AG04450 (cell line): ENCODE data around the gene ADAMTS2. TPM values are rescaled to one million over a fixed set of nuclear protein-coding genes. Genes with fewer than 3 reads are reported as not detected.

Experiments used
- CTCF ChIA-PET: fragments of 300-600, 350-600 bp; formaldehyde crosslinking; extraction: SDS; loops from one replicate; lab custom pipeline; 2022; ENCODE audit warnings: antibody characterized with exemption, inconsistent platforms; lab: Charles Lee
- POLR2A ChIA-PET: fragments of 350-600 bp; formaldehyde crosslinking; extraction: SDS; loops from one replicate; lab custom pipeline; 2021; ENCODE audit warnings: antibody characterized with exemption, inconsistent platforms; lab: Yijun Ruan, JAX
- DNase-seq: peaks from one replicate; pipeline ENCODE4 v3.0.0-alpha.2; 2011; ENCODE audit warnings: low read depth, low spot score
- H3K27ac ChIP-seq: one replicate; pipeline ENCODE4 v1.5.1; 2012; ENCODE audit warnings: low read depth, low read length, control low read depth
- H3K27me3 ChIP-seq: one replicate; pipeline ENCODE4 v1.6.0; 2012; ENCODE audit warnings: low read length; ENCODE audit not compliant: control insufficient read depth, insufficient read depth
- H3K4me3 ChIP-seq: 2 replicates; pipeline ENCODE4 v1.5.1; 2011; ENCODE audit warnings: mild to moderate bottlenecking, low read depth, low read length, control low read depth
- H3K9me3 ChIP-seq: 2 replicates; pipeline ENCODE4 v1.5.1; 2012; ENCODE audit warnings: low read length; ENCODE audit not compliant: control insufficient read depth, insufficient read depth
- CTCF ChIP-seq: IDR thresholded peaks from 2 replicates; pipeline ENCODE4 v1.5.1; 2011; ENCODE audit warnings: low read depth, low read length, control low read depth, inconsistent platforms
- polyA plus RNA-seq: library from polyadenylated mRNA; depleted of rRNA; stranded (reverse); fragments of >200 nt; gene quantifications from 2 replicates; pipeline ENCODE4 v1.2.3, GENCODE V29; 2011

Gene ADAMTS2
- polyA plus RNA-seq, 1 experiment, result 22.6 TPM

GRCh38 chr5:179336871-179337795 is 8.1 kb downstream of the ADAMTS2 start:
- POLR2A ChIA-PET, result no interaction called here

GRCh38 chr5:179336126-179336870 is 9.0 kb downstream of the ADAMTS2 start:
- ChIA-PET CTCF (interaction anchor here (0.8 kb wide), 1 partner anchor 169 kb away, joined by 3 read pairs; no protein-coding TSS in a partner anchor), POLR2A (no interaction called here)
- Histone ChIP-seq H3K4me3 (no peak overlapping the region), H3K9me3 (no peaks in the 10 kb centered on the region; the same call in 1 of the 2 replicates), H3K27ac (no peak overlapping the region), H3K27me3 (no peaks in the 10 kb centered on the region)
- no peak for TF ChIP-seq CTCF
- no peak for DNase-seq

More at GRCh38 chr5:179336871-179337795, 8.1 kb downstream of the ADAMTS2 start:
- Histone ChIP-seq H3K4me3 (no peak overlapping the region), H3K9me3 (no peaks in the 10 kb centered on the region; the same call in 1 of the 2 replicates), H3K27me3 (no peaks in the 10 kb centered on the region), H3K27ac (no peak overlapping the region)
- TF ChIP-seq CTCF, result no peak
- CTCF ChIA-PET, result interaction anchor here (0.8 kb wide), 1 partner anchor 170 kb away, joined by 3 read pairs; no protein-coding TSS in a partner anchor
- no peak for DNase-seq

- H3K4me3 ChIP-seq, result no peak overlapping the region
- ChIA-PET CTCF (interaction anchor here (1.0 to 1.3 kb wide), 3 partner anchors 9 to 167 kb away, joined by 3 to 5 read pairs (median 4); no protein-coding TSS in a partner anchor), POLR2A (no interaction called here)
Measured at GRCh38 chr5:179333796-179334761, 11.2 kb downstream of the ADAMTS2 start.

More at GRCh38 chr5:179333796-179334761, 11.2 kb downstream of the ADAMTS2 start:
- H3K27ac ChIP-seq, result no peak overlapping the region
- TF ChIP-seq CTCF, result no peak
- DNase-seq, result no peak
- H3K9me3 ChIP-seq, result no peaks in the 10 kb centered on the region; the same call in 1 of the 2 replicates
- no peaks in the 10 kb centered on the region for H3K27me3 ChIP-seq
